Activated T-cell treated with anti-CD3 and anti-CD28 coated beads for 24 hours (primary cell): ENCODE data around the gene KMT2C.

ENCODE experiments used
- DNase-seq: peaks from one replicate; pipeline ENCODE4 v3.0.0-alpha.2; 2020; ENCODE audit warnings: low read depth

KMT2C gene

GRCh38 chr7:152196391-152196790, 239.4 kb downstream of the KMT2C start:
- DNase-seq: no peak

DNA sequence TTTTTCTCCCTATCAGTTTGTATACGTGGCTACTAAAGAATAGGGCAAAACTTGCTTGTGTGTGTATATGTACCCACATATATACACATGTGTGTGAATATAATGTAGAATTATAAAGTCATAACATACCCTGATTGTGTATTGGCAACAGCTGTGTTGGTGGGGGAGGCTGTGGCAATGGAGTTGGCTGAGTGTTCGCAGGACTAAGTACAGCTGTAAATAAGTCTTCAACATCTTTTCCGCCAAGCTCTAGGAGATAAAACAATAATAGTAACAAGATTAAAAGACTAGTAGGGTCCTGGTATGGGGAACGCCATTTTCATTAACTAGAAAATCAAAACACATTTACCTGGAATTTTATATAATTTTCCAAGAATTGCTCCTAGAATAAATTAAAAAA, 241.9 kb downstream of the KMT2C start:
- no peak for DNase-seq

DNA sequence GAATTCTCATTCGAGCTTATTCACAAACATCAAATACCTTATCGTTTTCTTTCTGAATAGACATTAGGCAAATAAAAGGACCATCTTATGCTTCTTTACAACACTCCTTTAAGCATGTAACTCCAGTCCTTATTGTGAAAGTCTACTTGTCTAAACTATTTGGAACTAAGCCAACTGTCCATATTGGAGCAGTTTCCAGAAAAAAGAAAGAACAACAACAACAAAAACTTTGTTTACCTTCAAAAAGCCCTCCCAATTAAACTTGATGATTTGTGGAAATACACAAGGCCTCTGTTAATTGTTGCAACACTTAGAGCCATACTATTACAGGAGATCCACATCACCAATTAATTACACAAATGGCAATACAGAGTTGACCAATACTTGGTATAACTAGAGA, 246.7 kb downstream of the KMT2C start:
- no peak for DNase-seq

GRCh38 chr7:152185558-152185957, 250.2 kb downstream of the KMT2C start:
- no peak for DNase-seq

DNA sequence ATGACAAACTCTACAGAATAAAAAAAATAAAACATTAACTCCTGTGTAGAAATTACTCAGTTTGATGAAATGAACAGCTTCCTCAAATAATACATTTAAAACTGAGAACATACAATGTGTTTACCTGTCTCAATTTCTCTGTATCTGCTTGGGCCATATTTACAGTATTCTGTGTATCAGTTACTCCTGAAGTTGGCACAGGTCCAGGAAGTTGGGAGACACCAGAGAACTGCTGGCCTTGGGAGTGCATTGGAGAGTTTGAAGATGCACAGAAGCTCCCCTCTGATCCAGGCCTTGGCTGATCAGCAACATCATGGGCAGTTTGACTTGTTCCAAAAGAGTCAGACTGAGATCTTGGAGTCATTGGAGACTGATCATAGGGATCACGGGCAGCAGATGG, 255.2 kb downstream of the KMT2C start:
- no peak for DNase-seq

- DNase-seq: no peak
These were observed 255.8 kb downstream of the KMT2C start for GRCh38 chr7:152180048-152180447.

DNA sequence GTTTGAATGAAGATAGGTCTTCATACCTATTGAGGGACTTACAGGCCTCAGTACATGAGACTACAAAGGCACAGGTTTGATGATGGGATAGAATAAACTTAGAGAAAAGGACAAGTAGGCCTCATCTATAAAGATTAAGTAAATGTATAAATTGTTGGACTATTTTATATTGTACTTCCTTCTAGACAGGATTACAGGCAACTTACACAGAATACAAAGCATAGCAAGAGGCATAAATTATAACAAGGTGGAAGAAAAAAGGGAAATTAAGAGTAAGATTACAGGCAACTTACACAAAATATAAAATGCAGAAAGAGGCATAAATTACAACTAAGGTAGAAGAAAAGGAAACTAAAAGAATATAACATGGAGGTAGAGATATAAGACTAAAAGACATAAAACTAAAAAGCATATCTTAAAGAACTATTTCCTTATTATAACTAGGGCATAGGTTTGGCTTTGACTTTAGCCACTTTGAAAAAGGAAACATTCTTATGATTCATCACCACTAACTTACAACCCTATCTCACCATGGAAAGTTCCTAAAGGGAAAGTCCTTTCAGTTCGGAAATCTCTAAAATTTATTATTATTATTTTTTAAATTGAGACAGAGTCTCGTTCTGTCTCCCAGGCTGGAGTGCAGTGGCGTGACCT, 257.3 kb downstream of the KMT2C start:
- no peak for DNase-seq

- no peak for DNase-seq
These were observed 258.0 kb downstream of the KMT2C start for GRCh38 chr7:152177681-152178404.

- DNase-seq: no peak
These were observed 259.0 kb downstream of the KMT2C start for GRCh38 chr7:152176797-152177196.

DNA sequence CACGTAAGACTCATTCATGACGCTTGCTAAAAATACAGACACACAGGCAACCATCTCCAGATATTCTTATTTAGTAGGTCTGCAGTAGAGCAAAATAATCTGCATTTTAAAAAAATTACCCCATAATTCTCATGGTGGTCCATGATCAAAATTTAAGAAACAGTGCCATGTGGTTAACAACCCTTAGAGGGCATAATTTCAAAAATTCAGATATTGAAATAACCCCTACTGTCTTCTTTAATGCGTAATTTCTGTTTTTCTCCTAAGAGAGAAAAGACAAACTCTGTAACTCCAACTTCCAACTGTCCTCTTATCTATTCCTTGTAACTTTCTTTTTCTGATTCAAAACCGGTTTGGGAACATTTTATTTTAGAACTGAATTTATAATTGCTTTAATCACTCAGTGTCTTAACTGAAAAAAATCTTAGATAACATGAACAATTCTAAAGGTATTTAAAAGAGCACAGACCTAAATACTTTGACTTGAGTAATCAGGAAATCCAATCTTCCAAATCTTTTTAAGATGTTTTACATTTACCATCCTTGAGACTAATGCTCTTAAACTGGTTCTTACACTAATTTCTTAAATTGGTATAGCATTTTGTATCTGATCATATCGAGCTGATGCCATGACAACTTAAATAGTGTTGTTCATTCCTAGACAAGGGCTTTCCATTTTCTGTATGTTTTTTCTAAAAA, 262.3 kb downstream of the KMT2C start:
- no peak for DNase-seq

- no peak for DNase-seq
These were observed 273.5 kb downstream of the KMT2C start for GRCh38 chr7:152162287-152162686.

GRCh38 chr7:152161171-152161570, 274.6 kb downstream of the KMT2C start:
- no peak for DNase-seq

DNA sequence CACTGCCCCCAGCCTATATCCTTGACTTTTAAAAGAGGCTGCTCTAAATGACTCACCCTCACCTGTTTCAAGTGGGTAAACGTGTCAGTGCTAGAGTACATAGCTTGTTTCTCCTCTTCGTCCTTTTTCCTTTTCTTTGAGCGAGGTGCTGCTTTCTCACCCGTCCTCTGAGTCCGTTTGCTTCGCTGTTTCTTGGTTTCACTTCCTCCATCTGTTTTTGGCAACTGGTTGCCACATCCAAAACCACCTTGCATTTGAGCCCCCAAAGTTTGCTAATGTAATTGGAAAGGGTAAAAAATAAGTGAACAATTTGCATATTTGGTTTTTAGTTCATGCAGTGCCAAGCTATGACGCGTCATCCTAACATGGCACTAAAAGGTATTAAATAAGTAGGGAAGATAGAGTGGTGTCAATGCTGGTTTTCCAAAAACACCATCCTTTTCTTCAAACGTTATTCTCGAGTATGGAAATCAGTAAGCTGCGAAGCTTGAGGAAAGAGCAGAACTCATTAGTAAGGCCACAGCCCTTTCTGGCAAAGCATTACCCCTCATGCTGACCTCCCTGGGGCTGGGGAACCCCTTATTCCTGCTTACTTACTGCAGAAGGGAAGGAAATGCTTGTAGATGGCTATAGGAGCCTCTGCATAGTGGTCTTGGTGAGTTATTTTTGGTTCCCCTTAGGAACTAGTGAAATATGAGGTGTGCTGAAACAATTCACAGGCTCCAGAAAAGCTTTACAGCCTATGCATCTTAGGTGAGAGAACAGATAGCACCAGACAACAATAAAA, 276.8 kb downstream of the KMT2C start:
- DNase-seq: no peak

DNA sequence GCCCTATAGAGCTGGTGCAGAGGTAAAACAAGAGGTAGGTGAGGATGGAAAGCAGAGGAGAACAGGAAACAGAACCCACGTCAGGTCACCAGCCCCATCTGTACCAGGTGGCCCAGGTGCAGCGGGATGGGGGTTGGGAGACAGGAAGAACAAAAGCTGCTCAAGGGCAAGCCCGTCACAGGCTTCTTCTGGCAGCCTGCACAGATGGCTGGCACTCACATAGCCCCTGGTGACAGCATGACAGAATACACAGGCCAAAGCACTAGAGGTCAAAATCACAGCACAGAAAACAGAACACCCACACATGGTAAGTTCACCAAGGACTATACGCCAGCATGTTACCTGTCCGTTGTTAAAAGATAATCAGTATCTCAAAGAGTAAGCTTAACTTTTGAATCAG, 283.5 kb downstream of the KMT2C start:
- no peak for DNase-seq

DNA sequence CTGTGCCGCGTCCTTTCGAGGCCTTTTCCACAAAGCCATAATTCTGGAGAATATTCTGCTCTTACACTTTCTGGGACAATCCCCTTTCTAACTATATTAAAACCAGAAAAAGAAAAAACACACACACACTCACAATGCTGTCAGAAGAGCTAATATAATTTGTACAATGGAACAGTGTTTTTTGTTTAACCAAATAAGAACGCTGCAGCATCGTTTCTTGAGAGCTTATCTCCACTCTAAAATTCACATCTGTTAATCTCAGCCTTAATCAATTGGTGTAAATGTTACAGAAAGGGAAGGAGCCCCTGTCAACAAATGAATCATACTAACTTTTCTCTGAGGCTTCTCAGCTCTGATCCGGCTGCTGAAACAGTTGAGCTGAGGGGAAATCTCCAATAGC, 286.4 kb downstream of the KMT2C start:
- DNase-seq: no peak

- DNase-seq: no peak
These were observed 287.1 kb downstream of the KMT2C start for GRCh38 chr7:152148706-152149105.

- no peak for DNase-seq
These were observed 289.8 kb downstream of the KMT2C start for GRCh38 chr7:152145853-152146466.

GRCh38 chr7:152144557-152145245, 291.1 kb downstream of the KMT2C start:
- DNase-seq: no peak

- DNase-seq: no peak
These were observed 292.7 kb downstream of the KMT2C start for GRCh38 chr7:152142976-152143595.

GRCh38 chr7:152140560-152140959, 295.2 kb downstream of the KMT2C start:
- no peak for DNase-seq

DNA sequence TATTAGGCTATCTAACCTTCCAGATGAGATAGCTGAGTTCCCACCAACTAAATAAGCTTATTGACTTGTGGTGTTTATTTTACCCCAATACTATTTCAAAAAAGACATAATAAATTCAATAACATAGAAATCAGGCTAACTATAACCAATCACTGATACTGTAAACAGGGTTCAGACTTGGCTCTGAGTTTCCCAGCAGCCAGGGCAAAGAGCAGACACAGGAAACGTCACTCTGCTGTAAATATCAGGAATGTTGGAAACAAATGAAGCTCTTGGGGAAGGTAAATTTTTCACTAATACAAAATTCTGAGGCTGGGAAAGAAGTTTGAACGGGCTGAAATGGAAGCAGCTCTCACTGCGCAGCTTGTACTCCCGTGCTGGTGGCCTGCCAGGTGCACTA, 295.7 kb downstream of the KMT2C start:
- no peak for DNase-seq
